ENCODE measurements around the gene WSB2.

DNA sequence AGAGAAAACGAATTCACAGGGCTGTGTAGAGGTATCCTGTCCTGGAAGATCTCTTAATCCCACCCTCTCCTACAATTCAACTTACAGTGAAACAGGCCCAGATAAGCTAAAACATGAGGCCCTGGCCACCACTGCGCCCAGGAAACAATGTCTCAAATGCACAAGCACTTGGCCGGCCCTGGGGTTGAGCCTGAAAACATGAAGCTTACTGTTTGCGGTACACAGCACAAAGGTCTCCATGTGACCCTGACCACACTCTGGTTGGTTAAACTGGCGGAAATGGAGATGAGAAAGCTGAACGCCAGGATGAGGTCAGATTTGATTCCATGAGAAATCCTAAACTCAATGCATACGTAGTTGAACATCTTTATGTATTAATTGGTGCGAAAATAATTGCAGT lies 16.4 kb downstream of the WSB2 start:
- TF ChIP-seq, protein P1, sequence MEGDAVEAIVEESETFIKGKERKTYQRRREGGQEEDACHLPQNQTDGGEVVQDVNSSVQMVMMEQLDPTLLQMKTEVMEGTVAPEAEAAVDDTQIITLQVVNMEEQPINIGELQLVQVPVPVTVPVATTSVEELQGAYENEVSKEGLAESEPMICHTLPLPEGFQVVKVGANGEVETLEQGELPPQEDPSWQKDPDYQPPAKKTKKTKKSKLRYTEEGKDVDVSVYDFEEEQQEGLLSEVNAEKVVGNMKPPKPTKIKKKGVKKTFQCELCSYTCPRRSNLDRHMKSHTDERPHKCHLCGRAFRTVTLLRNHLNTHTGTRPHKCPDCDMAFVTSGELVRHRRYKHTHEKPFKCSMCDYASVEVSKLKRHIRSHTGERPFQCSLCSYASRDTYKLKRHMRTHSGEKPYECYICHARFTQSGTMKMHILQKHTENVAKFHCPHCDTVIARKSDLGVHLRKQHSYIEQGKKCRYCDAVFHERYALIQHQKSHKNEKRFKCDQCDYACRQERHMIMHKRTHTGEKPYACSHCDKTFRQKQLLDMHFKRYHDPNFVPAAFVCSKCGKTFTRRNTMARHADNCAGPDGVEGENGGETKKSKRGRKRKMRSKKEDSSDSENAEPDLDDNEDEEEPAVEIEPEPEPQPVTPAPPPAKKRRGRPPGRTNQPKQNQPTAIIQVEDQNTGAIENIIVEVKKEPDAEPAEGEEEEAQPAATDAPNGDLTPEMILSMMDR (IDR thresholded peaks at IDR 0.05; ENCODE audit: low read depth, low read length, poor library complexity, severe bottlenecking): no peak
- no peak for TF ChIP-seq EZH2phosphoT487 (IDR thresholded peaks at IDR 0.05; ENCODE audit: borderline replicate concordance, low read length)

All from DOHH2 (cell line).